ENCODE measurements around the gene SYT7. TPM values are rescaled to one million over a fixed set of nuclear protein-coding genes. Genes with fewer than 3 reads are reported as not detected.

SYT7 gene
- total and polyA plus RNA-seq, 10 of the 15 experiments (the other 5 are each of a cell fraction or from before 2014, with no cell fraction given): not detected

GRCh38 chr11:61472282-61472681 is 108.6 kb downstream of the SYT7 start:
- H4K20me1 ChIP-seq (ENCODE audit: control insufficient read depth, insufficient read depth): no peaks in the 10 kb centered on the region; the same call in 1 of the 2 replicates
- H3K79me2 ChIP-seq (ENCODE audit: control insufficient read depth, insufficient read depth, low read length): no peaks in the 10 kb centered on the region
- intact Hi-C loops (cut with micrococcal nuclease; ENCODE audit: unreplicated experiment): loop anchor here (10.0 kb wide), 1 partner anchor 263 kb away; no protein-coding TSS in a partner anchor
- H3K36me3 ChIP-seq (ENCODE audit: control insufficient read depth in 2 of 2, insufficient read depth in 2 of 2, low read length in 1 of 2): no peaks in the 10 kb centered on the region; a peak in 1 of 4 replicates
- no peaks in the 10 kb centered on the region for H3K4me1 ChIP-seq (ENCODE audit: control insufficient read depth, insufficient read depth, low read length)
- H3K4me2 ChIP-seq (ENCODE audit: control insufficient read depth, insufficient read depth): no peak overlapping the region
- no peak overlapping the region for H2AFZ ChIP-seq (ENCODE audit: control insufficient read depth, low read depth, low read length)
- no peak overlapping the region for H3K9ac ChIP-seq (ENCODE audit: control insufficient read depth, insufficient read depth, low read length)
- ChIA-PET RAD21 (ENCODE audit: unreplicated experiment) (no interaction called here), SMC1A (ENCODE audit: uncharacterized antibody, unreplicated experiment) (no interaction called here), CTCF (interaction anchor here (0.6 to 1.9 kb wide), 3 partner anchors 10 to 165 kb away, joined by 3 to 7 read pairs (median 3); no protein-coding TSS in a partner anchor), POLR2A (interaction anchor here (0.6 kb wide), 1 partner anchor 340 kb away, joined by 3 read pairs; no protein-coding TSS in a partner anchor)
- no peaks in the 10 kb centered on the region for H3K27me3 ChIP-seq (replicated peaks in 1 of 2; ENCODE audit: control insufficient read depth in 2 of 2, insufficient read depth in 2 of 2, low read length in 1 of 2)
- no peaks in the 10 kb centered on the region; the same call in 2 of the 3 replicates for H3K9me3 ChIP-seq (replicated peaks; ENCODE audit: control insufficient read depth, insufficient read depth, low read length)
- FAIRE-seq (no peak), ATAC-seq (no peak), DNase-seq (ENCODE audit: low read depth, low spot score) (no peak)
- in situ Hi-C loops (cut with MboI): no loop called here
- WGBS (ENCODE audit: insufficient coverage, insufficient replicate concordance, low lambda C conversion rate, missing lambda C conversion rate): 97% methylated on average over 5 of the region's 5 CpGs
- no peak overlapping the region for H3K27ac ChIP-seq (ENCODE audit: control insufficient read depth, insufficient read depth)
- no TSS peak for BruUV-seq (replicated peaks)
- TF ChIP-seq SMAD1 (IDR thresholded peaks at IDR 0.05; ENCODE audit: low read depth, partially characterized antibody) (no peak), RBBP5 (conservative IDR thresholded peaks at IDR 0.05) (no peak), ATF3 (IDR thresholded peaks at IDR 0.05; ENCODE audit: borderline replicate concordance, extremely low read depth, low read depth, low read length) (no peak), IRF3 (IDR thresholded peaks at IDR 0.05) (no peak), ZNF384 (IDR thresholded peaks at IDR 0.05; ENCODE audit: borderline replicate concordance, low read depth, low read length) (no peak), RAD21 (IDR thresholded peaks at IDR 0.05; ENCODE audit: insufficient read depth, low read depth, low read length) (no peak), STAT1 (conservative IDR thresholded peaks at IDR 0.05) (no peak), SIN3A (IDR thresholded peaks at IDR 0.05; ENCODE audit: low read depth, low read length) (no peak), KAT2A (conservative IDR thresholded peaks at IDR 0.05; ENCODE audit: control insufficient read depth, low read depth, low read length) (no peak), NR2F1 (conservative IDR thresholded peaks at IDR 0.05) (no peak), NR2C2 (IDR thresholded peaks at IDR 0.05; ENCODE audit: borderline replicate concordance, control insufficient read depth, insufficient read length, low read depth) (no peak), ZNF622 (IDR thresholded peaks at IDR 0.05) (no peak), TCF12 (IDR thresholded peaks at IDR 0.05; ENCODE audit: low read depth, low read length) (no peak), MLLT1 (IDR thresholded peaks at IDR 0.05) (no peak), ELK1 (IDR thresholded peaks at IDR 0.05; ENCODE audit: low read depth, low read length) (no peak), SMARCA5 (IDR thresholded peaks at IDR 0.05) (no peak), USF1 (IDR thresholded peaks at IDR 0.05; ENCODE audit: borderline replicate concordance, extremely low read length, insufficient read depth, low read depth, low read length) (no peak), BACH1 (IDR thresholded peaks at IDR 0.05; ENCODE audit: borderline replicate concordance) (no peak), TBL1XR1 (IDR thresholded peaks at IDR 0.05; ENCODE audit: low read depth, low read length) (no peak)
- H3K4me3 ChIP-seq: no peak overlapping the region

Measured in GM12878 (cell line).